CD14-positive monocyte (primary cell): ENCODE results near the gene RANBP3. TPM values are rescaled to one million over a fixed set of nuclear protein-coding genes. Genes with fewer than 3 reads are reported as not detected.
A peak's percentile ranks its signal among the peaks of the same experiment; 100 is the strongest.

Experiments used
- DNase-seq, 3 donors: peaks; one replicate each; pipeline ENCODE4 v3.0.0-alpha.2; 2011 to 2022
- H2AFZ ChIP-seq: 2 replicates; pipeline ENCODE4 v1.6.0; 2012; ENCODE audit warnings: mild to moderate bottlenecking, low read depth, low read length, inconsistent platforms; ENCODE audit not compliant: insufficient read depth, poor library complexity, severe bottlenecking
- H3K27ac ChIP-seq, 2 donors: 1 replicate in 1 of 2; 2 replicates in 1 of 2; pipeline ENCODE4 v1.5.1; 2012 to 2013; ENCODE audit warnings: low read length in 2 of 2, control low read depth in 1 of 2, inconsistent platforms in 1 of 2, low read depth in 1 of 2, mild to moderate bottlenecking in 1 of 2
- H3K27me3 ChIP-seq, 2 donors: one replicate each; pipeline versions ENCODE4 v1.6.0 to v1.6.1; 2011 to 2013; ENCODE audit warnings: low read length in 2 of 2; ENCODE audit not compliant: control insufficient read depth in 2 of 2, insufficient read depth in 2 of 2
- H3K36me3 ChIP-seq, 2 donors: replicated peaks in 1 of 2; 1 replicate in 1 of 2; 2 replicates in 1 of 2; pipeline versions ENCODE4 v1.5.1 to v1.6.1; 2012 to 2013; ENCODE audit warnings: low read length in 2 of 2, control low read depth in 1 of 2, inconsistent platforms in 1 of 2, mild to moderate bottlenecking in 1 of 2; ENCODE audit not compliant: insufficient read depth in 2 of 2, control insufficient read depth in 1 of 2
- H3K4me1 ChIP-seq, 2 donors: 1 replicate in 1 of 2; 2 replicates in 1 of 2; pipeline versions ENCODE4 v1.5.1 to v1.6.1; 2012 to 2013; ENCODE audit warnings: low read length in 2 of 2, control low read depth in 1 of 2, inconsistent platforms in 1 of 2, mild to moderate bottlenecking in 1 of 2, moderate library complexity in 1 of 2; ENCODE audit not compliant: insufficient read depth in 2 of 2, control insufficient read depth in 1 of 2
- H3K4me2 ChIP-seq: replicated peaks from 2 replicates; pipeline ENCODE3; 2012; ENCODE audit warnings: low read length, moderate library complexity, mild to moderate bottlenecking; ENCODE audit not compliant: poor library complexity, severe bottlenecking; ENCODE audit errors: extremely low read depth
- H3K4me3 ChIP-seq, 3 experiments: fragments of 200-600 bp in 1 of 3; sonication (generic) in 1 of 3; replicated peaks in 1 of 3; 1 replicate in 2 of 3; 2 replicates in 1 of 3; pipeline ENCODE4 v1.5.1; 2011 to 2013; ENCODE audit warnings: low read length in 3 of 3, mild to moderate bottlenecking in 3 of 3, control low read depth in 2 of 3, low read depth in 2 of 3, inconsistent platforms in 1 of 3, moderate library complexity in 1 of 3
- H3K79me2 ChIP-seq: 2 replicates; pipeline ENCODE4 v1.6.0; 2012; ENCODE audit warnings: mild to moderate bottlenecking, control low read depth, inconsistent platforms, low read length, moderate library complexity; ENCODE audit not compliant: insufficient read depth
- H3K9ac ChIP-seq: 2 replicates; pipeline ENCODE4 v1.6.0; 2017; ENCODE audit warnings: low read length, mild to moderate bottlenecking; ENCODE audit not compliant: insufficient read depth, poor library complexity, severe bottlenecking
- H3K9me3 ChIP-seq, 2 donors: replicated peaks in 1 of 2; 1 replicate in 1 of 2; 2 replicates in 1 of 2; pipeline versions ENCODE4 v1.5.1 to v1.6.1; 2012 to 2013; ENCODE audit warnings: low read length in 2 of 2, control low read depth in 1 of 2; ENCODE audit not compliant: control insufficient read depth in 1 of 2, insufficient read depth in 1 of 2
- H4K20me1 ChIP-seq: 2 replicates; pipeline ENCODE4 v1.6.0; 2012; ENCODE audit warnings: mild to moderate bottlenecking, low read length, control low read depth, moderate library complexity; ENCODE audit not compliant: insufficient read depth
- H3K27ac Mint-ChIP-seq, 7 donors: one replicate each; pipeline ENCODE4 v1.8.0; 2020; ENCODE audit warnings: mild to moderate bottlenecking in 7 of 7, mixed read lengths in 7 of 7, moderate library complexity in 6 of 7, inconsistent platforms in 2 of 7
- H3K27me3 Mint-ChIP-seq, 3 donors: one replicate each; pipeline ENCODE4 v1.8.0; 2021 to 2022; ENCODE audit warnings: low read depth in 3 of 3, mild to moderate bottlenecking in 3 of 3, mixed read lengths in 3 of 3, moderate library complexity in 3 of 3, inconsistent platforms in 1 of 3
- H3K36me3 Mint-ChIP-seq, 2 donors: one replicate each; pipeline ENCODE4 v1.8.0; 2020; ENCODE audit warnings: mixed read lengths in 2 of 2, inconsistent platforms in 1 of 2, mild to moderate bottlenecking in 1 of 2
- H3K4me1 Mint-ChIP-seq: one replicate; pipeline ENCODE4 v1.8.0; 2020; ENCODE audit warnings: mild to moderate bottlenecking, mixed read lengths
- H3K4me3 Mint-ChIP-seq, 2 donors: one replicate each; pipeline ENCODE4 v1.8.0; 2020; ENCODE audit warnings: mild to moderate bottlenecking in 2 of 2, mixed read lengths in 2 of 2, moderate library complexity in 1 of 2
- H3K9me3 Mint-ChIP-seq, 7 donors: one replicate each; pipeline ENCODE4 v1.8.0; 2020 to 2022; ENCODE audit warnings: mixed read lengths in 7 of 7, mild to moderate bottlenecking in 6 of 7, moderate library complexity in 6 of 7, inconsistent platforms in 2 of 7
- CTCF ChIP-seq: fragments of 200-600 bp; IDR thresholded peaks from one replicate; pipeline ENCODE4 v1.8.0; 2022; ENCODE audit warnings: antibody characterized with exemption, mild to moderate bottlenecking
- WGBS: methylation state at CpG from one replicate; pipeline ENCODE4 v1.1.5; 2013; ENCODE audit warnings: missing lambda C conversion rate; ENCODE audit not compliant: insufficient coverage; 5-methylcytosine and 5-hydroxymethylcytosine counted together
- intact Hi-C, 2 donors: fragments of 100-400 bp; cut with micrococcal nuclease; formaldehyde crosslinking; loops; one replicate each; pipeline versions ENCODE4 v1.15.0 to v1.15.1; 2023
- polyA plus RNA-seq, 3 donors: library from polyadenylated mRNA; depleted of rRNA in 1 of 3; unstranded in 2 of 3; stranded (reverse) in 1 of 3; fragments of 300-500 nt in 2 of 3; fragments of >200 nt in 1 of 3; fragmentation: Illumina TruSeq in 2 of 3; gene quantifications; 1 replicate in 2 of 3; 2 replicates in 1 of 3; pipeline ENCODE4 v1.2.3, GENCODE V29; 2012 to 2021

Gene RANBP3
- polyA plus RNA-seq, 3 donors, result 4.5 to 49.5 (median 8.1) TPM

GRCh38 chr19:5990289-5990797 lies 12.4 kb upstream of the RANBP3 start:
- peaks cover 0 to 2% (median 0%) of the 10 kb centered on the region in 3 donors for H3K27me3 Mint-ChIP-seq
- no peak for DNase-seq
- H3K27me3 ChIP-seq, result no peaks in the 10 kb centered on the region
- H3K79me2 ChIP-seq, result no peaks in the 10 kb centered on the region
- H3K4me1 Mint-ChIP-seq, result peaks cover 11% of the 10 kb centered on the region
- intact Hi-C loops, result no loop called here
- no peaks in the 10 kb centered on the region for H3K9me3 ChIP-seq
- peak overlapping the region in 1 of 2 donors; percentile 57 for H3K4me3 Mint-ChIP-seq
- peak overlapping the region; percentile 29 for H2AFZ ChIP-seq
- H3K4me3 ChIP-seq, result no peak overlapping the region
- H3K27ac ChIP-seq, result no peak overlapping the region
- no peaks in the 10 kb centered on the region for H3K36me3 ChIP-seq
- H3K27ac Mint-ChIP-seq, result no peak overlapping the region
- no peak for TF ChIP-seq CTCF
- peaks cover 0 to 2% (median 0%) of the 10 kb centered on the region in 7 donors for H3K9me3 Mint-ChIP-seq
- 56% methylated on average over 9 of the region's 17 CpGs for WGBS
- H3K36me3 Mint-ChIP-seq, result peaks cover 2 to 8% of the 10 kb centered on the region in 2 donors
- H3K9ac ChIP-seq, result no peak overlapping the region
- H3K4me2 ChIP-seq, result no peak overlapping the region
- no peaks in the 10 kb centered on the region for H4K20me1 ChIP-seq
- peaks cover 5% of the 10 kb centered on the region in 2 donors for H3K4me1 ChIP-seq

GRCh38 chr19:5989388-5990074 lies 11.6 kb upstream of the RANBP3 start:
- DNase-seq, result no peak
- peaks cover 15% of the 10 kb centered on the region for H3K4me1 Mint-ChIP-seq
- Histone ChIP-seq H3K27ac (no peak overlapping the region), H3K27me3 (no peaks in the 10 kb centered on the region), H2AFZ (peak overlapping the region; percentile 29), H3K36me3 (no peaks in the 10 kb centered on the region), H3K4me2 (no peak overlapping the region), H3K4me3 (no peak overlapping the region), H3K9me3 (no peaks in the 10 kb centered on the region), H3K9ac (no peak overlapping the region), H4K20me1 (no peaks in the 10 kb centered on the region), H3K4me1 (peaks cover 7 to 9% of the 10 kb centered on the region in 2 donors), H3K79me2 (no peaks in the 10 kb centered on the region)
- peaks cover 2 to 6% of the 10 kb centered on the region in 2 donors for H3K36me3 Mint-ChIP-seq
- intact Hi-C loops, result loop anchor here (5.0 to 10.0 kb wide), 2 partner anchors 33 to 135 kb away; no protein-coding TSS in a partner anchor
- H3K27ac Mint-ChIP-seq, result peak overlapping the region in 2 of 7 donors; percentile 11 to 31
- no peak for TF ChIP-seq CTCF
- no peak overlapping the region for H3K4me3 Mint-ChIP-seq
- H3K9me3 Mint-ChIP-seq, result peaks cover 0 to 2% (median 0%) of the 10 kb centered on the region in 7 donors
- WGBS, result 78% methylated on average over 5 of the region's 8 CpGs
- peaks cover 0 to 2% (median 0%) of the 10 kb centered on the region in 3 donors for H3K27me3 Mint-ChIP-seq
